NCI-H345 treated with DMSO at 0.1 percent for 48 hours (cell line): ENCODE data around the gene SLC25A26.

Experiments
- DNase-seq: peaks from one replicate; lab custom pipeline; 2025; ENCODE audit not compliant: unreplicated experiment; lab: John Stamatoyannopoulos, UW

SLC25A26 gene, protein sequence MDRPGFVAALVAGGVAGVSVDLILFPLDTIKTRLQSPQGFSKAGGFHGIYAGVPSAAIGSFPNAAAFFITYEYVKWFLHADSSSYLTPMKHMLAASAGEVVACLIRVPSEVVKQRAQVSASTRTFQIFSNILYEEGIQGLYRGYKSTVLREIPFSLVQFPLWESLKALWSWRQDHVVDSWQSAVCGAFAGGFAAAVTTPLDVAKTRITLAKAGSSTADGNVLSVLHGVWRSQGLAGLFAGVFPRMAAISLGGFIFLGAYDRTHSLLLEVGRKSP

DNA sequence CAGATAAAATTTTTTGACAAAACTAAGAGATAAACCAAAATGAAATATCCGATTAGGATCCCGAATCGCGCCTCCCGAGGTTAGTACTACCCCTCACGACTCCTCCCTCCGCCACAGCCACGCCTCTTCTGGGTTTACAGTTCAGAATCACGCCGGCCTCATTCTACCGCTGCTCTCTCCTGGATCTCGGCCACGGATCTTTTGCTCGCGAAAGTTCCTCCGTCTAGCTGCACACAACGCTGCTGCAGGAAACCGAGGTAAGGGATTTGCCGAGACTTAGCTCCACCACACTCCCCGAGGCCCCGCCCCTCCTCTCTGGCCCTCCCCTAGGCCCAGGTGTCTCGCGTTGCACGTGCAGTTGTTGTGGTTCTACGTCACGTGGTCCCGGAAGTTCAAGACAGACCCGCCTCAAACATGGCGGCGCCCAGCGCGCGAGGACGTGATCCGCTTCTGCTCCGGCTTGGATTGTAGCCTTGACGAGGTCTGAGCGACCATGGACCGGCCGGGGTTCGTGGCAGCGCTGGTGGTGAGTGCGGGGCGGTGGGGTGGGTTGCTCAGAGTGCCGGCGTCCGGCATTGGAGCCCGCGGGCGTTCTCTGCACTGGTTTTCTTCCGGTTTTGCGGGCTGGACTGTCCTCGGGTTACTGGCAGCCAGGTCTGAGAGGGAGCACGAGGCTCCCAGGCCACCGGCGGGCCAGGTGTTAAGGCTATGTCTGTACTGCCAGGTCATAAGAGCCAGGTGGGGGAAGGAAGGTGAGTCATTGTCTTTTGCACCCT lies at the start of gene SLC25A26:
TSS of gene SLC25A26 (plus strand) at position 400 of the 776 bp plus-strand sequence. CDS start at position 494, 94 bp downstream.
- DNase-seq, result peak; percentile 74

DNA sequence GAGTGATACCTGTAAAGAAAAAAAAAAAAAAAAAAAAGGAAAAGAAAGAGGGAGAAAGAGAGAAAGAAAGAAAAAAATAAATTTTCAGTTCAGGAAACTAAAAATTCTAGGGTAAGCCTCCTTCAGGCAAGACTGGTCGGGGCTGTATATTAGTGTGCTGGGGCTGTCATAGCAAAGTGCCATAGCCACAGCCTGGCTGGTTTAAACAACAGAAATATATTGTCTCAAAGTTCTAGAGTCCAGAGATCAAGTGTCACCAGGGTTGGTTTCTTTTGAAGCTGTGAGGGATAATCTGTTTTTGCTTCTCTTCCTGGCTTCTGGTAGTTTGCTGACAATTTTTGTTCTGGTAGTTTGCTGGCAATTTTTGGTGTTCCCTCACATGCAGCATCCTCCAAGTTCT lies 48.4 kb upstream of the SLC25A26 start:
- no peak for DNase-seq

DNA sequence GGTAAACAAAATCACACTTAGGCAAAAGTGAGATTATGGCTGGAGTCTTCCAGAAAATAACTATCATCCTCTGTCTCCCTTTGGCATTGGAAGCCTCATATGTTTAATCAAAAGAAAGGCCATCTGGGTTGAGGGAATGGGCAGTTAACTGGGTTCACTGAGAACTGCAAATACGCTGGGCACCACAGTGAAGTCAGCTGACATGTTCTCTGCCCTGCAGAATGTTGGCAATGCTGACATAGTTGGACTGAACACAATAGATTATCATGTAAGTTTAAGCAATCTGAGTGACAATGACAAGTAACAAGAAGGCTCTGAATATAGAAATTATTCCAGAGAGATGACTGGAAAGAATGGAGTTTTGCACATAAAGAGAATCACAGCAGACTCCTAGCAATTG lies 43.8 kb upstream of the SLC25A26 start:
- no peak for DNase-seq

DNA sequence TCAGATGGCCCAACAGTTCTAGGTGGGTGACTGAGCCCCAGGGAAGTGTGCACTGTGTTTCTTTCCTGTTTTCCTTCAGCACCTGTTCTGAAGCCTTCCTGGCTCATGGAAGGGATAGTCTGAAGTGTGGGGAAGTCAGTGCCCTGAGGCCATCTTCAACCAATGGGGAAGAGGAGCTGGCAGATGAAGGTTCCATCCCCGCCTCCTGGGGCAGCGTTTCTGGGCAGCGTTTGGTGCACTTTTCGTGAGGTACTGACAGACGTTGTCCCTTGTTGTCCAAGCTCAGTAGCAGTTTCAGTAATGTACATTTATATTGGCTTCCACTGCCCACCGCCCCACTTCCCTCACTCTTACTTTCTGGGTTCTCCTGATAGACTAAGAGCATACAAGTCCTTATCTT lies 42.6 kb upstream of the SLC25A26 start:
- DNase-seq, result no peak

DNA sequence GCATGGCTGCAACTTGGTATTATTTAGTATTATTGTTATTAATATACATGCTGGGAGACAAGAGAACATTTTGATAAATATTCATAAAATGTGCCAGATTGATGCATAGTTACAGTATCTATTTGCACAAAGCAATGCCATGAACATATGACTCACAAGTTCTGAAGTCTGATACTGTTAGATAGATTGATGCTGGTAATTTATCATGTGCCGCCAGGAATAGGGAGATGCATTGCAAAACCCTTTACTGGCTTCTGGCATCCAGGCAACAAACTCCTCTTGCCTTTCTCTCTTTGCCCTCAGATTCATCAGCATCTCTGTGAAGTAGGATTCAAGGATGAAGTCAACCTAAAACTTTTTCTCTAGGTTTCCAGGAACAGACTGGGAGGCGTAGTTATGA lies 41.0 kb upstream of the SLC25A26 start:
- no peak for DNase-seq

DNA sequence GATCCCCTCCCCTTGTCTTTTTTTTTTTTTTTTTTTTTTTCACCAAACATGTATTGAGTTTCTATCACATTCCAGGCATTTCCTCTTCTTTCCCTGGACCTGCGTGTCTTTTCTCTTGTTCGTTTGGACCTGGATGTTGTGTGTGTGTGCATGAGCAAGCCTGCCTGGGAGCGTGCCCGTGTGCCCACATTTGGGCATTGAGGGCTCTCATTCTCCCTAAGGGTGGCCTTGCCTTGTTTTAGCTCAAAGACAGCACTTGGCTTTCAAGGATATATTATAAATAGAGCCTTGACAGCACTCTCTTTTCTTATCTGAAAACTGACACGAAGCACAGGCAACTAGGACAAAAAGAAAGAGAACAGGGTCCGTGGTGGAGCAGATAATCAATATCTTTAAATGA lies 39.0 kb upstream of the SLC25A26 start:
- DNase-seq, result no peak

DNA sequence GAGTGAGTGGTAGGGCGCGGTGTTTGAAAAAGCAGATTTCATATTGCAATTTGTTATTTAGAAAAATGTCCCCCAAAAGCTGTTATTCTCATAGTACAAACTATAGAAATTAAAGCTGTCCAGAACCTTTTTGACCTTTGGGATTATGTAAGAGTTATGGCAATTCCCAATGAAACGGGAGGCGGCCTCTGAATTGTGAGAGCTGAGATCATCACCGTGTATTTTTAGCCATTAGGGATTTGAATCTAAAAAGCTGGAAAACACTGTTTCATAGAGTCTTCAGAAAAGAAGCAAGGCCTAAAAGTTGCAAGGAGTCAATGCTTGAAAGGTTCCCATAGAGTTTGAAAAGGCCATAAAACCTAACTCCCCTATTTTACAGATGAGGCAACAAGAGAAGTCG lies 38.6 kb upstream of the SLC25A26 start:
- DNase-seq, result no peak

DNA sequence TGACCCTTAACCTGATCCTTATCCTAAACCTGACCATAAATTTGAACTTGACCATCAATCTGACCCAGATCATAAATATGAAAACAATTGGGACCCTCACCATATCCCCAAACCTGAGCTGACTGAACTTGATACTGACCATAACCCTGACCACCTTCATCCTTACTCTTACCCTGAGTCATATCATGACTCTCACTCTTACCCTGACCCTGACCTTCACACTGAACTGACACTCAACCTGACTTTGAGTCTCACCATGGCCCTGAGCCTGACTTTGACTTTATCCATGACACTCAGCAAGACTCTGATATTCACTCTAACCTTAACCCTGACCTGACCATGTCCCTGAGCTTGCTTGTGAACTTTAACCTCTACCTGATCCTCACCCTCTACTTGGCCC lies 34.3 kb upstream of the SLC25A26 start:
- DNase-seq, result no peak

DNA sequence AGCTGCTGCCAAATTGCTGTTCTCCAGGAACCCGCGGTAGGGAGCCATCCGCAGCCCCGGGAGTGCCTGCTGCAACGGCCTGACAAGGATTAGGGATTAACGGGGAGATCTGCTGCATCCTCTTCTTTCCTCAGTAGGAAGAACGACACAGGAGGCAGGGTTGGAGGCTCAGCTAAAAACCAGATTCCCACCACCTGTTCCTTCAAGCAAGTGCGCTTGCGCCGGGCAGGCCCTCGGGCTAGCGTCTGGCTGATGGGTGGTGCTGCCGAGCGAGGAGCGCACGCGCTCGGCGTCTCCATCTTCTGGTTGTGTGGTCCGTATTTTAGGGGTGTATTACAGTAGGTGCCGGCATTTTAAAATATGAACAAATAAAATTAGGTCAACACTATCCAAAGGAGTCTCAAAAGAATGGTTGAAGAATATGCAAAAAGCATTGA lies 25.4 kb upstream of the SLC25A26 start:
- no peak for DNase-seq

DNA sequence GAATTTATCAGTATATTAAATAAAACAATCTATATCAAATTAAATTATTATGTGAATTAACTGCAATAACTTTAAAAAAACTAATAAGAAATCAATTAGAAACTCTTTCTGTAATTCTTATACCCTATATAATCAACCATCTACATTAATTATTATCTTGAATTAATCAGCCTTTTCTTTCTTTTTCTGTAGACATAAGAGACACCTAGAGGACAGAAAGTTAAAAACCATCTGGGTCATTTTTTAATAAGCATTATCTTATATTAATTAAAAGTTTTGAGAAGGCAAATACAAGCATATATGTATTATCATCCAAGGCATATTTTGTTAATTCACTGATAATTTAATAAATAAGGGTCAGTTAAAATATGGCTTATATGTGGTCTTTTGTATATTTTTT lies 24.2 kb upstream of the SLC25A26 start:
- DNase-seq, result no peak

DNA sequence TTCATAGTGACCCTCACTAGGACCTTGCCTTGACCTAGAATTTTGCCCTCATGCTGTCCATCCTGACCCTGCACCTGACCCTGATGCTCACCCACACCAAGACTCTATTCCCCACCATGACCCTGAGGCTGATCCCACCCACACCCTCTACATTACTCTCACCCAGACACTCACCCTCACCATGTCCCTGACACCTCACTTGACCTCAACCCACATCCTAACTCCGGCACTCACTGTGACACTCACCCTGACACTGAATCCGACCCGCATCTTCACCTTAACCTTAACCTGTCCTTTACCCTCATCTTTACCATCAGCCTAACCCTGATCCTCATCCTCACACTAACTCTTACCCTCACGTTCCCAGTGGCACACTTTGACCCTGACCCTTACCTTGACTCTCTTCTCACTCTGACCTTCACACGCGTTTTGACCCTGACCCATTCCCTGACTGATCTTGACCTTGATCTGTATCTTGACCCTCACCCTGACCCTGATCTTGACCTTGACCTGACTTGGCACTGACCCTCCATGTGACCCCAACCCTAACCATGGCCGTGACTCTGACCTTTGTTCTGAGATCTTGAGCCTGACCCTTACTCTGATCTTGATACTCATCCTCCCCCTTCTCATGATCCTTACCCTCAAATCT lies 22.2 kb upstream of the SLC25A26 start:
- DNase-seq, result no peak

DNA sequence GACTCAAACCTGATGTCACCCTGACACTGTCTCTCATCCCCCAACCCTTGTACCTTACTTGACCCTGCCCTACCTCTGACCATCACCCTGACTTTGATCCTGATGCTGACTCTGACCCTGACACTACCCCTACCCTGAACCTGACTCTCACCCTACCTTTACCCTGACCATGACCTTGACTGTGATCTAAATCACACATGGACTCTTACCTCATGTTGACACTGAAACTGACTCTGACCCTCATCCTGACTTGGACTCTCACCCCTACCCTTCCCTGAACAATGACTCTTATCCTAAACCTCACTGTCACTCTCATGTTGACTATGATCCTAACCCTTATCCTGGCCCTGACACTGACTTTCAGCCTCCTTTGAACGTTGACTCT lies 21.7 kb upstream of the SLC25A26 start:
- no peak for DNase-seq

DNA sequence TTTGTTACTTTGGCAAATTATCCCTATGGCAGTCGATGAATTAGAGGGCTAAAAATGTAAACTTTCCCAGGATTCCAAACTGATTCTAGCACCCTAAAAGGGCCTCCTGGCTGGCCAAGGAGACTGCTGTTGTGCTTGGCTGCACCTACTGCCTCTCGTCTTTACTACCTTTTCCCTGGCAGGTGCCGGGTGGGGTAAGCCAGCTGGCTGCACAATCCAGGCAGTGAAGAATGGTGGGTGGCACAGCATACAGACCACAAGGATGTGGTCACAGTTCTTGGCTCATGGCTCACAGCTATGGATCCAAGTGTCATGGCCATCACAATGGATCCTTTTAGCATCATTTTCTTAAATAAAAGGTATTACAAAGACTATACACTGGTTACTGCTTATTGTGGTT lies 20.7 kb upstream of the SLC25A26 start:
- DNase-seq, result no peak

DNA sequence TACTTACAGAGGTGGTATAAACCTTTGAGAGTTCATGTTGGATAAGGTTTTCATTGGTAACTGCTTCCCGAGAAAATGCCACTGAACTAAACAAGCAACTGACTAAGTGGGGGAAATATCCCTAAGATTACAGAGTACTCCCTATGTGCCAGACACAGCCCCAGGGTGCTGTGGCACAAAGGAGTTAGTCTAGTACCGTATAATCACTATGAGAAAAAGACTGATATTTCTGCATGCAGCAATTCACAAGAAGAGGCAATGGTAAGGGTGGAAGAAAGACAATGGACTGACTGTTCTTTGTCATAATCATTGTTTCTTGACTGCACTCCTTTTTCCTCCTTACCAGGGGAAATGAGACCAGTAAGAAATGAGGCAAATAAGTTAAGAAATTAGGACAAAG lies 20.0 kb upstream of the SLC25A26 start:
- DNase-seq, result no peak

DNA sequence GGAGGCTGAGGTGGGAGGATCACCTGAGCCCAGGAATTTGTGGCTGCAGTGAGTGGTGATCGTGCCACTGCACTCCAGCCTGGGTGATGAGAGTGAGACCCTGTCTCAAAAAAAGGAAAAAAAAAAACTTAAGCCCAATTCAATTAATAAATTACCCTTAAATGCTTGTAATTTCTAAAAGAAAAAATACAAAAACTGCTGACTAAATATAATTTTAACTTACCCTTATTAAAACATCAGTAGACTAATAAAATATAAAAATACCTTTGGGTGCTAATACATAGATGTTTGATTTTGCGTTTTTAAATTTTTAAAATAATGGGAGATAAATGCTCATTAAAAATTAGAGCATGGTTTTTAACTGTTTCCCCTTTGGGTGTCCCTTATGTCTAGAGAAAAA lies 17.5 kb upstream of the SLC25A26 start:
- no peak for DNase-seq

DNA sequence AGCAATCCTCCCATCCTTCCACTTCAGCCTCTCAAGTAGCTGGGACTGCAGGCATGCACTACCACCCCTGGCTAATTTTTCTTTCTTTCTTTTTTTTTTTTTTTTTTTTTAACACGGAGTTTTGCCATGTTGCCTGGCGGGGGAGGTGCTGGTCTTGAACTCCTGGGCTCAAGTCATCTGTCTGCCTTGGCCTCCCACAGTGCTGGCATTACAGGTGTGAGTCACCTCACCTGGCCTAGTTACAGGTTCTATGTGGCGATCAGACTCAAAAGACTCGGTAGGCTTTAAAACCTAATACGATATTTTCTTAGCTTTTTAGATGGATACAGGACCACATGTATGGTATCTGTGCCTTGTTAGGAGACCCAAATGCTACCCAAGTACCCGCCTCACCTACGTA lies 14.0 kb upstream of the SLC25A26 start:
- no peak for DNase-seq

DNA sequence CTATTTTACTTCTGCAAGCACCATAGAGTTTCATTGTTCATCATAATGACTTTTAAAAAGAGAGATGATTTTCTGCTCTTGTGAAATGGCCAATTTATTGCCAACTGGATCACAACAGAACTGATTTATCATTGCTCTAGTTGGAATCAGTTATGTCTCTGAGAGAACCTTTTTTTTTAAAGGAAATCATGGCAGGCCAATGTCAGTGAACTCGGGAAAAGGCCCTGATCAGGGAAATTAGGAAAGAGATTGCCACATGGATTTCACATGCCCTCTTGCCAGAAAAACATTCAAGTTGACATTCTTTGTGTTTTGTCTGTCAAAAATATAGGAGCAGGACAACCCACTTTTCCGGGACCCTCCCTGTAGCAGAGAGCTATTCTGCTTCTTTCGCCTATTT lies 12.6 kb upstream of the SLC25A26 start:
- no peak for DNase-seq

DNA sequence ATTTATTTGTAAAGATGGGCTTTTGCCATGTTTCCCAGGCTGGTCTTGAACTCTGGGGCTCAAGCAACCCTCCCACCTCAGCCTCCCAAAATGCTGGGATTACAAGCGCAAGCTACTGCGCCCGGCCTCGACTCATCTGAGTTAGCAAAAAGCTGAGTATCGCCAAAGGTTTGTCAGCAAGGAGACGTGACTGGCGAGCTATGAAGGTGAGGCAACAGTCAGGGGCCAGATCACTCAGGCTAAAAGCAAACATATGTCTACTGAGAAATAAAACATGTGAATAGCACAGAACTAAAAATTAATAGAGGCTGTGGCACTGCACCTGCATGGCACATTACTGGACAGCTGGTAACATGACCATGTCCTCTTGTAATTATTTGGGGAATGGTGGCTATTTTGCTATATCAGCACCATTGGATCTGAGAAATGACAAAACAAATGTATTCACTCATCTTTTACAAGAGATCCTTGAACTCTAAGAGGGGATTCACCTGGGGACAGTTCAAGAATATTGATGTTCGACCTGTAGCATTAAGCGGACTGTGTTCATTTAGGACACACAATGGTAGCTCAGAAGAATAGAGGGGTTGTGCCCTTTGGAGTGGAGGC lies 10.0 kb upstream of the SLC25A26 start:
- no peak for DNase-seq

DNA sequence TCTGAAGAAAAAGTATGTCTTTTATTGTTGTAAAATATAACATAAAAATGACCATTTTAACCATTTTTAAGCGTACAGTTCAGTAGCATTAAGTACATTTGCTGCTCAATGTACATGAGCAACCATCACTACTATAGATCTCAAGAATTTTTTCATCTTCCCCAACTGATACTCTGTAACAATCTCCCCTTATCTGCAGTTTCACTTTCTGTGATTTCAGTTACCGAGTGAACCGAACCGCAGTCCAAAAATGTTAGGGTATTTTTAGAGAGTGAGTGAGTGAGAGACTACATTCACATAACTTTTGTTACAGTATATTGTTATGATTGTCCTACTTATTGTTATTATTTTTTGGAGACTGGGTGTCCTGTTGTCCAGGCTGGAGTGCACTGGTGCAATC lies 9.0 kb upstream of the SLC25A26 start:
- no peak for DNase-seq

DNA sequence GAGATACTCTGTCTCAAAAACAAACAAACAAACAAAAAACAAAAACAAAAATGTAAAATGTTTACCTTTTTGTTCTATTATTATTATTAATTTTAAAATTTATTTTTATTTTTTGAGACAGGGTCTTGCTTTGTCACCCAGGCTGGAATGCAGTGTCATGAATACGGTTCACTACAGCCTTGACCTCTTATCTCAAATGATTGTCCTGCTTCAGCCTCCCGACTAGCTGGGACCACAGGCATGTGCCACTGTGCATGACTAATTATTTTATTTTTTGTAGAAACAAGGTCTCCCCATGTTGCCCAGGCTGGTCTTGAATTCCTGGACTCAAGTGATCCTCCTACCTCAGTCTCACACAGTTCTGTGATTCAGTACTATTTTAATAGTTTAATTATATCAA lies 5.7 kb upstream of the SLC25A26 start:
- no peak for DNase-seq

DNA sequence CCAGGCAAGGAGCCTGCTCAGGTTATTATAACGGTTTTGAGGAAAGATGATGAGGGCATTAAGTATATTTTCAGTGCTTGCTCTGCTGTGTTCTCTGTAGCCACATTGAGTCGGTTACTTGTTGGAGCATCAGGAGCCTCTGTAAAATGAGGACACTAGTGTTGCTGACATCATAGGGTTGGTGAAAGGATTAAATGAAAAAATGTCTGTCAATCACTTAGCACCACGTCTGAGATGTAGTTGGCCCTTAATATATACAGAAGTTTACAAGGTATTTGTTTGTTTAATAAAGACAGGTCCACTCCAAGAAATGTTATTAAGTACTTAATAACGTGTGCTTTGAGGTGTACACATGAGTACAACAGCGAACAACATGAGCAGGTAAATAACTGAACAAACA lies 735 bp upstream of the SLC25A26 start:
- no peak for DNase-seq

DNA sequence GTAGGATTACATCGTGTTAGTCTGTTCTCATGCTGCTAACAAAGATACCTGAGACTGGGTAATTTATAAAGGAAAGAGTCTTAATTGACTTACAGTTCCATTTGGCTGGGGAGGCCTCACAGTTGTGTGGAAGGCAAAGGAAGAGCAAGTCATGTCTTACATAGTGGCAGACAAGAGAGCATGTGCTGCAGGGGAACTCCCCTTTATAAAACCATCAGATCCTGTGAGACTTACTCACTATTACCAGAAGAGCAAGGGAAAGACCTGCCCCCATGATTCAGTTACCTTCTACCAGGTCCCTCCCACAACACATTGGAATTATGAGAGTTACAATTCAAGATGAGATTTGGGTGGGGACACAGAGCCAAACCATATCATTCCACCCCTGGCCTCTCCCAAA lies 3.4 kb downstream of the SLC25A26 start:
- no peak for DNase-seq
